GM10266 (cell line): Measurements from ENCODE around the gene ACTL6B.

Experiments
- DNase-seq: peaks from one replicate; pipeline ENCODE4 v3.0.0; 2012; ENCODE audit errors: extremely low spot score
- TF ChIP-seq, protein P1 (sequence below): IDR thresholded peaks from 2 replicates; pipeline ENCODE4 v1.5.1; 2012; ENCODE audit warnings: mild to moderate bottlenecking, low read depth; ENCODE audit not compliant: control insufficient read depth, insufficient read depth; ENCODE audit errors: missing control alignments

The ACTL6B gene

DNA sequence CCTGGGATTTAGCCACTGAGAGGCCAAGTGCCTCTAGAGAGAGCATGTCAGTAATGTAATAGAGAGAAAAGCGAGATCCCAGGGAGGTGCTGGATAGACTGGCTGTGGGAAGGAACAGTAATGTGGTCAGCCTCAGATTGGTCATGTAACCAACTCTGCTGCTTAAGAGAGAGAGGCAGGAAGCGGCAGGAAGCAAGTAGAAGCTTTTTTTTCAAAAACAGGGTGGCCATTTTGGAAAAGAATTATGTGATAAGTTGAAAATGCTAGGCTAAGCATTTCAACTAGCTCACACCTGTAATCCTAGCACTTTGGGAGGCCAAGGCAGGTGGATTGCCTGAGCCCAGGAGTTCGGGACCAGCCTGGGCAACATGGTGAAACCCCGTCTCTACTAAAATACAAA, 57.8 kb downstream of the ACTL6B start:
- TF ChIP-seq, protein P1, sequence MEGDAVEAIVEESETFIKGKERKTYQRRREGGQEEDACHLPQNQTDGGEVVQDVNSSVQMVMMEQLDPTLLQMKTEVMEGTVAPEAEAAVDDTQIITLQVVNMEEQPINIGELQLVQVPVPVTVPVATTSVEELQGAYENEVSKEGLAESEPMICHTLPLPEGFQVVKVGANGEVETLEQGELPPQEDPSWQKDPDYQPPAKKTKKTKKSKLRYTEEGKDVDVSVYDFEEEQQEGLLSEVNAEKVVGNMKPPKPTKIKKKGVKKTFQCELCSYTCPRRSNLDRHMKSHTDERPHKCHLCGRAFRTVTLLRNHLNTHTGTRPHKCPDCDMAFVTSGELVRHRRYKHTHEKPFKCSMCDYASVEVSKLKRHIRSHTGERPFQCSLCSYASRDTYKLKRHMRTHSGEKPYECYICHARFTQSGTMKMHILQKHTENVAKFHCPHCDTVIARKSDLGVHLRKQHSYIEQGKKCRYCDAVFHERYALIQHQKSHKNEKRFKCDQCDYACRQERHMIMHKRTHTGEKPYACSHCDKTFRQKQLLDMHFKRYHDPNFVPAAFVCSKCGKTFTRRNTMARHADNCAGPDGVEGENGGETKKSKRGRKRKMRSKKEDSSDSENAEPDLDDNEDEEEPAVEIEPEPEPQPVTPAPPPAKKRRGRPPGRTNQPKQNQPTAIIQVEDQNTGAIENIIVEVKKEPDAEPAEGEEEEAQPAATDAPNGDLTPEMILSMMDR = no peak

DNA sequence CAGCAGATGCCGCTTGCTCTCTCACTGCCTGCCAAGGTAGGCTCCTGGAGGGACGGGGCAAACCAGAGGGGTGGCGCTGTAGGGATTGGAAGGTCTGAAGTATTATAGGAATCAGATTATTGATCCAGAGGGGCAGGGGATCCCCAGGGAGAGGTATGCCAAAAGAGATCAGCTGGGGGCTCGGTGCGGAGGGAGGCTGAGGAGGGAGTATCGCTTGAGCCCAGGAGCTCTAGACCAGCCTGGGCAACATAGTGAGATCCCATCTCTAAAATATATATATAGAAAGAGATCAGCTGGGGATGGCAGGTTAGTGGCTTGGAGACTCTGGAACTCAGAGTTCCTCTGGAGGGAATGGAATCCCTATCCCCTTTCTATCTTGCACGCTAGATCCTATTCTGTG, 61.1 kb downstream of the ACTL6B start:
- no peak for DNase-seq
- TF ChIP-seq, protein P1 = no peak

More for the DNA sequence above, 57.8 kb downstream of the ACTL6B start:
- no peak for DNase-seq
